HG03432 (cell line): ENCODE measurements around the gene CDH13.

Experiments used
- ATAC-seq: cut with Tn5 transposase; IDR thresholded peaks from one replicate; pipeline ENCODE4 v1.9.1; 2021; ENCODE audit warnings: mild to moderate bottlenecking, moderate library complexity; ENCODE audit not compliant: unreplicated experiment

CDH13 gene

DNA sequence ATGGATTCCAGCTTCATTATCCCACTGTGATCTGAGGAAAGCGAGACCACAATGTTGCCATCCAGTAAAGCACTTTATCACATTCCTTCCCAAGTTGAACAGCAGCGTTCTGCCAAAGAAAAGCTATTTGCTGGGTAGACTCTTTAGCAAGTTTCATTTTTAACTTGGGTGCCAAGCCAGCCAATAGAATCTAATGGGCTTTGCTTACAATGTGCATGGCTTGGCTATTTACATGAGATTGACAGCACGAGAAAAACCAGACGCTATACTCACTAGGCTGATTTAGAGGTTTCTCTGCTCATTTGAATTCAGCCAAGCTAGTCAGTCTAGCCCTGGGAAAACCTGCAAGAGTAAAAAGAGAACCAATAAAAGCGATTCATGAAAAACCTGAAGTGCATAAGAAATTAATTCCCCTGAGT is 108.9 kb downstream of the CDH13 start:
- ATAC-seq: peak; percentile 45

GRCh38 chr16:82736224-82736623 is 109.5 kb downstream of the CDH13 start:
- ATAC-seq: no peak

DNA sequence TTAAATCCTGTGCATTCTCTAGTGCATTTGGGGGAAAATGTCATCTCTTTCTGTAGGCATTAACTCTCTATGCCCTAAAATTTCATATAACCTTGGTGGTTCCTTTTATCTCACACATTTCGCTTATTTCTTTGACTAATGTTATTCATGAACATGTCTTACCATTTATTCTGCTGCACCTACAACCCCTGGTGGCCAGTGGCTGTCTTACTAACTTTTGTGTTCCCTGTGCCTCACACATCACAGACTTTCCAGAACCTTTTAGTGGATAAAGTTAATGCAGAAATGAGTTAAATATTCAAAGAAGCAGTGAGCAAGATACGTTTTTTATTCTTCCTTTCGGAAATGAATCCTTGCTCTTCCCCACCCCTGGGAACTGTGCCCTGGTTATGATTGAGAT is 111.9 kb downstream of the CDH13 start:
- ATAC-seq: no peak

DNA sequence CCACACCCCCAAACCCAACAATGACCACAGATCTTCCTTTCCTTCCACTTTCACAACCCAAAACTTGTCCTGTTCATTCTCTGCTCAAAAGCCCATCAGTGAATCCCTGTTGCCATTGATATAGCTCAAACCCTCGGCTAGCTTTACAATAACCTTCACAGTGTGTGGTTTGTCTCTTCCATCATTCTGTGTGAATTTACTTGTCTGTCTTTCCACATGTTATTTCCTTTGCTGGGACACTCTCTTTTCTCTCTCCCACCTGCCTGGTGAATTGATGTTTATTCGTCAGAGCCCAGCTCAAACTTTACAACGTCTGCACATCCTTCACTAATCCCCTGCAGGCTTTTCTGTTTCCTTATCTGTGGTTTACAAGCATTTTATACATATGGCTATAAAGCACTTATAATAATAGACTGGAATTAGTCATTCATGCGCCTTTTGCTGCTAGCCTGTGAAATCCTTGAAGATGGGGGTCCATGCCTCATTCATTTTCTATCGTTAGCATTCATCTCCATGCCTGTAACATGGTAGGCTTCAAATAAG is 114.4 kb downstream of the CDH13 start:
- ATAC-seq: no peak

GRCh38 chr16:82744958-82745357 is 118.2 kb downstream of the CDH13 start:
- ATAC-seq: no peak

DNA sequence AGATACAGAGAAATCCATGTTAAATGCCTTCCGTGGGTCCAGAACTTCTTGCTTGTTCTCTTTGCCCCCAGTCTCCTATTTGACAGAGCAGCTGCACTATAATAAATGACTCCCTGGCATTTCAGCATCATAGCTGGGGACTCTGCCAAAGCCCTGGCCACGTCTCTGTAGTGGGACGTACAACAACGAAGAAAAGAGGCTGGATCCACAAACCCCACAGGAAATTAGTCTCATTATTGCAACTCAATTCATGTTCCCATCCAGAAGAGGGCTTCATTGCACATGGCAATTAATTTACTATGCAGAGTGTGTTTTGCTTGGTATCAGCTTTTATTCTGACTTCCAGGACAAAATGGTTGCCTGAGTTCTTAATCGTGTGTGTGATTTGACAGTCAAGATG is 121.3 kb downstream of the CDH13 start:
- ATAC-seq: no peak

GRCh38 chr16:82750068-82750467 is 123.3 kb downstream of the CDH13 start:
- ATAC-seq: no peak

DNA sequence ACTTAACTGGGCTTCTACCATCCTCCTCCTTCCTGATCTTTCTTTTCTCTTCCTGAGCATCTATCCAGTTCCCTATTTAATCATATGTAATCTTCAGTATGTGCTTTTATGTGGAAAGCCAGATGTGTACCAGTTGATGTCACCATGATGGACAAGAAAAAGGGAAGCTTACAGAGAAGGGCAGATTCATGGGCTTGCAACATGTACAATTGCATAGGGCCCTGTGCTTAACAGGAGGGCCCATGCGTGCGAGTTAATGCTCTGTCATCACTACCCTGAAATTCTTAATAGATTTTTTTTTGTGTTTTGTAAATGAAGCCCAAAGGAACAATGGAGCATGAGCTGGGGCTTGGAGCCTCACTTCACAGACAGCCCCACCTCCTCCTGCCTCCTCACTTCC is 124.3 kb downstream of the CDH13 start:
- ATAC-seq: no peak

- ATAC-seq: no peak
Observed at GRCh38 chr16:82752172-82752571, 125.4 kb downstream of the CDH13 start.

- ATAC-seq: no peak
Observed at GRCh38 chr16:82753821-82754220, 127.1 kb downstream of the CDH13 start.

- no peak for ATAC-seq
Observed at GRCh38 chr16:82754716-82755513, 128.1 kb downstream of the CDH13 start.

DNA sequence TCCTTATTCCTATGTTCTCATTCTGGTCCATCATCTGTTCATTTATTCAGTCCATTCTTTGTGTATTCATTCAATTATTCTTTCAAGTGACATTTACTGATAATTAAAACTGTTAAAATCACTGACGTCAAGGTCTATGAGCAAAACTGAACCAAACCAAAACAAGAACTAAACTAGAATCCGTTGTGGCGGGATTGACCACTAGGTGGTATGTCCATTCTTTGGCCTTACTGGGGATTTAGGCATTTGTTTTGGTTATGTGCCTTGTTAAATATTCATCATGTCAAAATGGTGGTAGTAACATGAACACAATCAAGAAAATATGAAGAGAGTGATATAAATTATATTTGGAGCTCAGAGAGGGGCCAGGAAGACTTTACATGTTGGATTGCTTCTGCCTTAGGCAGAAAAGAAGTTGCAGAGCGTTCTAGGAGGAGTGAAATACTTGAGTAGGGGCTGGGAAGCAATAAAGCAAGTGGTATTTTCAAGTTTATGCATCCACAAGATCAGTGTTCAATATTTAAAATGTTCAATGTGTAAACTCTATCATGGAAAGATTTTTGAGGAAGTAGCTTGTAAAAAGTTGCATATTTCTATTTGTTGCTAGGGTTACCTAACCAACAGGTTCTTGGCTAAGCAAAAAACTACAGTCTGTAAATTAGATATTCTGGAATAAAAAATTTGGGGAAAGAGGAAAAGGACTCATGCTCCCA is 129.0 kb downstream of the CDH13 start:
- no peak for ATAC-seq

GRCh38 chr16:82756283-82756599 is 129.5 kb downstream of the CDH13 start:
- no peak for ATAC-seq

- no peak for ATAC-seq
Observed at GRCh38 chr16:82758406-82758805, 131.6 kb downstream of the CDH13 start.

- ATAC-seq: no peak
Observed at GRCh38 chr16:82758904-82759303, 132.1 kb downstream of the CDH13 start.

- ATAC-seq: no peak
Observed at GRCh38 chr16:82761236-82761635, 134.5 kb downstream of the CDH13 start.

DNA sequence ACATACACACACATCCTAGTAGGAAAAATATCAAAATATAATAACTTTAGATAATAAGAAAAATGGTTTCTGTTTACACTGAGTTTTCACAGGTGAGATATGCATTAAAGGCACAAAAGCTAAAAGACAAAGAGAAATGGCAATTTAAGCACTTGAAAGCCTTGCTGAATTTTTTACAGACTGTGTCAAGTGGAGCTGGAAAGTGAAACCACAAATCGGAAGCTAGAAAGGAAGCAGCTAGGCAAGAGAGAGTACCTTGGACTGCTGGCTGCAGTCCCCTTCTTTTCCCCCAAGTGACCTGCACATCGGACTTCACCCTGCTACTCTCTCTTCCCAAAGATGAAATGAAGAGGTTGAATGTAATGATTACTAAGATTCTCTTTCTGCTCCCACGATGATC is 135.1 kb downstream of the CDH13 start:
- no peak for ATAC-seq

DNA sequence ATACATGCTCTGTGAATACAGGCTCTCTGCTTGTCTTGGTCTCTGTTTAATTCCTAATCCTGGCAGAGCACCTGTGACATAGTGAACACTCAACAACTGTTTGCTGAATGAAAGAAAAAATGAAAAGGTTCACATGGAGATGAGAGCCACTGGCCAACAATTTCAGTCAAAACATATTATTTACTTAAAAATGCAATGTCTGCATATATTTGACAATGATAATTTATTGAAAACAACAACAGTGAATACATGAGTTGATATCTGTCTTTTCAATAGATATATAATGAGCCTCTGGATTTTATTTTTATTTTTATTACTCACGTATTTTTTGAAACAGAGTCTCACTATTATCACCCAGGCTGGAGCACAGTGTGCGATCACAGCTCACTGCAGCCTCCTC is 136.6 kb downstream of the CDH13 start:
- no peak for ATAC-seq

DNA sequence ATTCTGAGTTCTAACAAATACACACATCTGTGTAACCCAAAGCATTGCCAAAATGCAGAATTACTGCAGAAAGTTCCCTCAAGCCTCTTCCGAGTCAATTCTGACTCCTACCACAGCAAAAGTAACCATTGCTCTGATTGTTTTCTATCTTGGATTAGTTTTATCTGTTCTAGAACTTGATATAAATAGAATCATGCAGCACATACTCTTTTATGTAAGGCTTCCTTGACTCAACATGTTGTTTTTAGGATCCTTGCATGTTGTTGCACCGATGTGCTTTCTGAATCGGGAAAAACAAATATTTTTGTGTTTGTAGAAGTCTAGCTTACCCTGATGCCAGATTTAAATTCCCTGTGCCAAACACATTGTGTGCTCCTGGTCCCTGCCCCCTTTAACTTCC is 140.4 kb downstream of the CDH13 start:
- ATAC-seq: no peak

DNA sequence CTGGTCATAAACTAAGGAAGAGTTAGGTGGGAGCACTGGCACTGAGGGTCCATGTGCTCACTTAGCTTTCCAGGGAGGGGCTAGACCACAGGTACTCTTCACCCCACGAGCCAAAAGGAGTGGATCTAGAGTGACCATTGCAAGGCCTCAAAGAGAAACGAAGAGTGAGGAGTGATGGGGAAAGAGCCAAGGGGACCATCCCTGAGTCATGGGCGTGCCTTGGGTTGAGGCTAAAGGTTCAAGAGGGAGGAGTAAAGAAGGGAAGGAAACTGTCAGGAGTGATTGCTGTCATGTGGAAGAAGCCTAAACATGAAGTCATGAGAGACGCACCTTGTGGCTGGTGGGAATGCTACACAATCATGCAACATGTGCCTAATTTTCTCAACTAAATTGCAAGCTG is 141.0 kb downstream of the CDH13 start:
- ATAC-seq: no peak

- no peak for ATAC-seq
Observed at GRCh38 chr16:82769845-82770244, 143.1 kb downstream of the CDH13 start.

- ATAC-seq: no peak
Observed at GRCh38 chr16:82772215-82772614, 145.4 kb downstream of the CDH13 start.
